Chondrocyte (in vitro differentiated cells): ENCODE data around the gene CABP1. TPM values are rescaled to one million over a fixed set of nuclear protein-coding genes. Genes with fewer than 3 reads are reported as not detected.

Experiments
- DNase-seq: peaks from one replicate; pipeline ENCODE4 v3.0.0; 2021; ENCODE audit warnings: mixed read lengths, low spot score
- H3K27ac Mint-ChIP-seq: one replicate; pipeline ENCODE4 v1.8.0; 2021; ENCODE audit warnings: mild to moderate bottlenecking, moderate library complexity, mixed read lengths; ENCODE audit not compliant: unreplicated experiment
- H3K27me3 Mint-ChIP-seq: 2 replicates; pipeline ENCODE4 v1.8.0; 2021; ENCODE audit warnings: low read depth, mixed read lengths
- H3K36me3 Mint-ChIP-seq: 2 replicates; pipeline ENCODE4 v1.8.0; 2021; ENCODE audit warnings: low read depth, mixed read lengths
- H3K4me1 Mint-ChIP-seq: 2 replicates; pipeline ENCODE4 v1.8.0; 2021; ENCODE audit warnings: low read depth, mild to moderate bottlenecking, mixed read lengths
- H3K4me3 Mint-ChIP-seq: one replicate; pipeline ENCODE4 v1.8.0; 2021; ENCODE audit warnings: mild to moderate bottlenecking, moderate library complexity, mixed read lengths; ENCODE audit not compliant: unreplicated experiment
- H3K9me3 Mint-ChIP-seq: 2 replicates; pipeline ENCODE4 v1.8.0; 2021; ENCODE audit warnings: low read depth, mixed read lengths
- total RNA-seq: library from RNA; stranded (reverse); gene quantifications from 3 replicates; pipeline ENCODE4 v1.2.1, GENCODE V29; 2021
- TF ChIP-seq, protein P1 (sequence below): fragments of 200-600 bp; sonication (generic); IDR thresholded peaks from 2 replicates; pipeline ENCODE4 v1.5.0; 2021; ENCODE audit warnings: antibody characterized with exemption, mild to moderate bottlenecking, moderate library complexity

The CABP1 gene
- total RNA-seq, 1 donor from 2014 or later = not detected

DNA sequence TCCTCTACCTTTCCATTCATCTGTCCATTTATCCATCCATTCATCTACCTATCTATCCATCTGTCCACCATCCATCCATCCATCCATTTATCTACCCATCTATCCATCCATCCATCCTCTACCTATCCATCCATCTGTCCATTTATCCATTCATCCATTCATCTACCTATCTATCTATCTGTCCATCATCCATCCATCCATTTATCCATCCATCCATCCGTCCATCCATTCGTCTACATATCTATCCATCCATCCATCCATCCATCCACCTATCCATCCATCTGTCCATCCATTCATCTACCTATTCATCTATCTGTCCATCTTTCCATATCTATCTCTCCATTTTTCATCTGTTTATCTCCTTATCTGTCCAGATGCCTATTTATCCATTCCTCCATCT lies 21.0 kb downstream of the CABP1 start:
- H3K4me1 Mint-ChIP-seq = no peaks in the 10 kb centered on the region
- no peaks in the 10 kb centered on the region for H3K9me3 Mint-ChIP-seq
- no peak for DNase-seq
- H3K4me3 Mint-ChIP-seq = no peak overlapping the region
- H3K36me3 Mint-ChIP-seq = no peaks in the 10 kb centered on the region
- TF ChIP-seq, protein P1, sequence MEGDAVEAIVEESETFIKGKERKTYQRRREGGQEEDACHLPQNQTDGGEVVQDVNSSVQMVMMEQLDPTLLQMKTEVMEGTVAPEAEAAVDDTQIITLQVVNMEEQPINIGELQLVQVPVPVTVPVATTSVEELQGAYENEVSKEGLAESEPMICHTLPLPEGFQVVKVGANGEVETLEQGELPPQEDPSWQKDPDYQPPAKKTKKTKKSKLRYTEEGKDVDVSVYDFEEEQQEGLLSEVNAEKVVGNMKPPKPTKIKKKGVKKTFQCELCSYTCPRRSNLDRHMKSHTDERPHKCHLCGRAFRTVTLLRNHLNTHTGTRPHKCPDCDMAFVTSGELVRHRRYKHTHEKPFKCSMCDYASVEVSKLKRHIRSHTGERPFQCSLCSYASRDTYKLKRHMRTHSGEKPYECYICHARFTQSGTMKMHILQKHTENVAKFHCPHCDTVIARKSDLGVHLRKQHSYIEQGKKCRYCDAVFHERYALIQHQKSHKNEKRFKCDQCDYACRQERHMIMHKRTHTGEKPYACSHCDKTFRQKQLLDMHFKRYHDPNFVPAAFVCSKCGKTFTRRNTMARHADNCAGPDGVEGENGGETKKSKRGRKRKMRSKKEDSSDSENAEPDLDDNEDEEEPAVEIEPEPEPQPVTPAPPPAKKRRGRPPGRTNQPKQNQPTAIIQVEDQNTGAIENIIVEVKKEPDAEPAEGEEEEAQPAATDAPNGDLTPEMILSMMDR = no peak
- peaks cover 10% of the 10 kb centered on the region for H3K27me3 Mint-ChIP-seq
- H3K27ac Mint-ChIP-seq = no peak overlapping the region

DNA sequence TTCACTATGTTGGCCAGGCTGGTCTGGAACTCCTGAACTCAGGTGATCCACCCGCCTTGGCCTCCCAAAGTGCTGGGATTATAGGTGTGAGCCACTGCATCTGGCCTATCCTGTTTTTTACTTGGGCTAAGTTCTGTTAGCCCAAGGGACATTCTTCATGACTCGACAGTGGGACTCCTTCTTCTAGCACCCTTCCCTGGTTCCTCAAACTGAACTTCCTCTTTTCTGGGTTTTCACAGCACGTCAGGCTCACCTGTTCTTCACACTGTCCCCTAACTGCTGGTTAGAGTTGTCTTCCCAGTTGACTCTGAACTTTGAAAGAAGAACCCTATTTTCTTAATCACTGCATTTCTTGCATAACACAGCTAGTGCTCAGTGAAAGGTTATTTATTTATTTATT lies 22.5 kb downstream of the CABP1 start:
- DNase-seq = no peak
- Mint-ChIP-seq H3K4me1 (no peaks in the 10 kb centered on the region), H3K27ac (no peak overlapping the region), H3K27me3 (peaks cover 8% of the 10 kb centered on the region), H3K9me3 (no peaks in the 10 kb centered on the region), H3K4me3 (no peak overlapping the region), H3K36me3 (no peaks in the 10 kb centered on the region)
- TF ChIP-seq, protein P1 = no peak

DNA sequence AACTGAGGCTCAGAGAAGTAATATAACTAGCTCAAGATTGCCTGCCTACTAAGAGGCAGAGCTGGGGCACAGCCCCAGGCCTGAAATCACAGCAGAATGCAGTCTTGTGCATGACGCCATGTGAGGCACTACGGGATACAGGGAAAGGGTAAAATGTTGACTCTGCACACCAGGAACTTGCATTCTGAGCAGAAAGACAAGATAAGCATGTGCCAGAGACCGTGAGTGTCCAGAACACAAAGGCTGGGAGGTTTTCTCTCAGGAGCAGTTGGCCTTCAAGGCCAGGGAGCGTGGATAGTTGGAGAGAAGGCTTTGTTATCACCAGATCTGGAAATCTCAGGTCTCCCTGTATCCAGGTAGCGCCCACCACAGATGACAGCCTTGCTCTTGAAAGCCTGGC lies 23.3 kb downstream of the CABP1 start:
- no peak overlapping the region for H3K27ac Mint-ChIP-seq
- H3K4me3 Mint-ChIP-seq = no peak overlapping the region
- no peaks in the 10 kb centered on the region for H3K9me3 Mint-ChIP-seq
- no peak for DNase-seq
- no peaks in the 10 kb centered on the region for H3K36me3 Mint-ChIP-seq
- TF ChIP-seq, protein P1 = no peak
- no peaks in the 10 kb centered on the region for H3K4me1 Mint-ChIP-seq
- peaks cover 8% of the 10 kb centered on the region for H3K27me3 Mint-ChIP-seq

- H3K4me3 Mint-ChIP-seq = no peak overlapping the region
- H3K4me1 Mint-ChIP-seq = no peaks in the 10 kb centered on the region
- no peak overlapping the region for H3K27ac Mint-ChIP-seq
- no peaks in the 10 kb centered on the region for H3K36me3 Mint-ChIP-seq
- peak; percentile 77 for DNase-seq
- no peaks in the 10 kb centered on the region for H3K9me3 Mint-ChIP-seq
- TF ChIP-seq, protein P1 = no peak
- H3K27me3 Mint-ChIP-seq = peaks cover 1% of the 10 kb centered on the region
Observed at GRCh38 chr12:120666571-120667390, 26.4 kb downstream of the CABP1 start.

DNA sequence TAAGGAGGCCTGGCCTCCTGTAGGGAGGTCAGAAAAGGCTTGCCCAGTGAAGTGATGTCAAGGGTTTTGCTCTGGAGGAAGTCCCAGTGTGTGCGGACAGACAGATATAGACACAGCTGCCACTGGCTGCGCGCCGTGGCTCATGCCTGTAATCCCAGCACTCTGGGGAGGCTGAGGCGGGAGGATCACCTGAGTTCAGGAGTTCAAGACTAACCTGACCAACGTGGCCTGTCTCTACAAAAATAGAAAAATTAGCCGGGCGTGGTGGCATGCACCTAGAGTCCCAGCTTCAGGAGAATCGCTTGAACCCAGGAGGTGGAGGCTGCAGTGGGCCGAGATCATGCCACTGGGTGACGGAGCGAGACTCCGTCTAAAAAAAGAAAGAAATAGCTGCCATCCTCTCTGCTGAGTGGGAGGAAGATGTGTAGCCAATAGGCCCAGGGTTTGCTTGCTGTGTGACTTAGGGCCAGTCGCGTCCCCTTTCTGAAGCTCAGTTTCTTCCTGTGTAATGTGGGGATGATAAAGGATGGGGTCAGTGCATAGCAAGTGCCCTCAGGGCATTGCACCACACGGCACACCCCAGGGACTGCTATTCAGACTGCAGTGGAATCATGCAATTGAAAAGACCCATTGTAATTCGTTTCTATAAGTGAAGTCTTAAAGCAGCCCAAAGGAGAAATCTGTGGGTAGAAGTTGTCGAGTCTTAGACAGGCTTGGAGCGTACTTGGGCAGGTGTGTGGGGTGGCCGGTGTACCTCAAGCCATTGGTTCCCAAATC lies 27.9 kb downstream of the CABP1 start:
- Mint-ChIP-seq H3K36me3 (no peaks in the 10 kb centered on the region), H3K4me3 (no peak overlapping the region), H3K27ac (no peak overlapping the region), H3K9me3 (no peaks in the 10 kb centered on the region), H3K4me1 (no peaks in the 10 kb centered on the region), H3K27me3 (peaks cover 1% of the 10 kb centered on the region)
- DNase-seq = peak; percentile 60
- TF ChIP-seq, protein P1 = no peak
